Choroid plexus epithelial cell (primary cell): Measurements from ENCODE around the gene MICB.

ENCODE experiments used
- DNase-seq: peaks from one replicate; pipeline ENCODE4 v3.0.0-alpha.2; 2010; ENCODE audit warnings: low read depth
- H3K4me3 ChIP-seq: 2 replicates; pipeline ENCODE4 v1.5.1; 2011; ENCODE audit warnings: low read depth, mild to moderate bottlenecking, control low read depth, low read length, moderate library complexity
- TF ChIP-seq, protein P1 (sequence below): conservative IDR thresholded peaks from 2 replicates; pipeline ENCODE4 v1.5.1; 2011; ENCODE audit warnings: low read depth, mild to moderate bottlenecking, control low read depth, inconsistent platforms, low read length, moderate library complexity

The MICB gene

GRCh38 chr6:31541658-31542521, 43.9 kb downstream of the MICB start, which contains the start of gene DDX39B:
DDX39B (minus strand) TSS chr6:31542003; CDS start chr6:31540532, 1,471 bp downstream.
- TF ChIP-seq, protein P1, sequence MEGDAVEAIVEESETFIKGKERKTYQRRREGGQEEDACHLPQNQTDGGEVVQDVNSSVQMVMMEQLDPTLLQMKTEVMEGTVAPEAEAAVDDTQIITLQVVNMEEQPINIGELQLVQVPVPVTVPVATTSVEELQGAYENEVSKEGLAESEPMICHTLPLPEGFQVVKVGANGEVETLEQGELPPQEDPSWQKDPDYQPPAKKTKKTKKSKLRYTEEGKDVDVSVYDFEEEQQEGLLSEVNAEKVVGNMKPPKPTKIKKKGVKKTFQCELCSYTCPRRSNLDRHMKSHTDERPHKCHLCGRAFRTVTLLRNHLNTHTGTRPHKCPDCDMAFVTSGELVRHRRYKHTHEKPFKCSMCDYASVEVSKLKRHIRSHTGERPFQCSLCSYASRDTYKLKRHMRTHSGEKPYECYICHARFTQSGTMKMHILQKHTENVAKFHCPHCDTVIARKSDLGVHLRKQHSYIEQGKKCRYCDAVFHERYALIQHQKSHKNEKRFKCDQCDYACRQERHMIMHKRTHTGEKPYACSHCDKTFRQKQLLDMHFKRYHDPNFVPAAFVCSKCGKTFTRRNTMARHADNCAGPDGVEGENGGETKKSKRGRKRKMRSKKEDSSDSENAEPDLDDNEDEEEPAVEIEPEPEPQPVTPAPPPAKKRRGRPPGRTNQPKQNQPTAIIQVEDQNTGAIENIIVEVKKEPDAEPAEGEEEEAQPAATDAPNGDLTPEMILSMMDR: no peak
- H3K4me3 ChIP-seq: peak within 1 kb of the TSS; percentile 94

GRCh38 chr6:31543639-31544038, 45.7 kb downstream of the MICB start:
- DNase-seq: no peak
- no peak overlapping the region for H3K4me3 ChIP-seq
- TF ChIP-seq, protein P1: no peak

More at GRCh38 chr6:31541658-31542521, 43.9 kb downstream of the MICB start, which contains the start of gene DDX39B:
- DNase-seq: peak; percentile 99

GRCh38 chr6:31544676-31545075, 46.7 kb downstream of the MICB start:
- DNase-seq: no peak
- no peak overlapping the region for H3K4me3 ChIP-seq
- TF ChIP-seq, protein P1: no peak

- TF ChIP-seq, protein P1: no peak
- H3K4me3 ChIP-seq: no peak overlapping the region
- no peak for DNase-seq
Observed at GRCh38 chr6:31545291-31545690, 47.3 kb downstream of the MICB start.

- H3K4me3 ChIP-seq: peak within 1 kb of the TSS; percentile 66
- TF ChIP-seq, protein P1: peak; percentile 99
- DNase-seq: peak; percentile 98
Observed at GRCh38 chr6:31546339-31546957, 48.5 kb downstream of the MICB start, which contains the start of gene ATP6V1G2. ATP6V1G2 (minus strand) TSS chr6:31546608; CDS start chr6:31546559, 49 bp downstream.

DNA sequence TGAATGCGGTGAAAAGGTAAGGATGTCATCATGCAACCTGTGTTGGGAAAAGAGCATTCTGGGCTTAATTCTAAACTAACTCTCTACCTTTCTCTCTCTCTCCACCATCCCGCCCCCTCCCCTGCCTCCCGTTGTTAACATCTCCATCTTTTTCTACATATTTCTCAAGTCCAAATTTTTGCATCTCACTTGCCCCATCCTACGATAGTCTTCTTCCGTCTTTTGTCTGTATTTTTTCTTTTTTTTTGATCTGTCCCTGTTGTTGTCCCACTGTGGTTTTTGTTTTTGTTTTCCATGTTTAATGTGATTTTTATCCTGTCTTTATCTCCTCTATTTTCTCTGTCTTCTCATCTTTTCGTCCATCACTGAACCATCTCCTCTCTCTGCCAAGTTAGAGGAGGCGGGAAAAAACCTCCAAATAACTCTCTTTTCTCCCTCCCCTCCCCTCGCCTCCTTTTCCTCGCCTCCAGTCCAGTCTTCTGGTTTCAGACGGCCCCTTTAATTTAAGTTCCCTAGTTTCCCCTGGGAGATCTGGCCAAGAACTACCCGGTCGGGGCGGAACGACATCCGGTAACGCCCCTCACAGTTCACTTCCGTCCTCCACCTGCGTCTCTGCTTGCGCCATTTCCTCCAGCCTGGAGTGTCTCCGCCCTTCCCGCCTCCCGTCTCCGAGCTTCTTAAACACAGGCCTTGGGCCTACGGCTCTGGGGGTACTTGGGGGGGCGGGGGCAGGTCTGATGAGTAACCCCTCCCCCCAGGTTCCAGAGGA, 49.2 kb downstream of the MICB start, which contains the start of gene NFKBIL1:
Gene NFKBIL1 (plus strand): TSS at position 651 of the 769 bp plus-strand sequence. CDS start 87 bp downstream, at position 738.
- TF ChIP-seq, protein P1: no peak
- peak; percentile 99 for DNase-seq
- peak within 1 kb of the TSS; percentile 66 for H3K4me3 ChIP-seq
